SHP77 (cell line): ENCODE data around the gene ADAP1.
"Not testable (repeated sequence)": the region's sequence is repeated elsewhere in the genome, so short reads cannot be mapped to it uniquely, and the experiment has no call there.

Source experiments
- DNase-seq, 2 experiments: peaks; one replicate each; lab custom pipeline; 2025; lab: John Stamatoyannopoulos, UW

ADAP1 gene

DNA sequence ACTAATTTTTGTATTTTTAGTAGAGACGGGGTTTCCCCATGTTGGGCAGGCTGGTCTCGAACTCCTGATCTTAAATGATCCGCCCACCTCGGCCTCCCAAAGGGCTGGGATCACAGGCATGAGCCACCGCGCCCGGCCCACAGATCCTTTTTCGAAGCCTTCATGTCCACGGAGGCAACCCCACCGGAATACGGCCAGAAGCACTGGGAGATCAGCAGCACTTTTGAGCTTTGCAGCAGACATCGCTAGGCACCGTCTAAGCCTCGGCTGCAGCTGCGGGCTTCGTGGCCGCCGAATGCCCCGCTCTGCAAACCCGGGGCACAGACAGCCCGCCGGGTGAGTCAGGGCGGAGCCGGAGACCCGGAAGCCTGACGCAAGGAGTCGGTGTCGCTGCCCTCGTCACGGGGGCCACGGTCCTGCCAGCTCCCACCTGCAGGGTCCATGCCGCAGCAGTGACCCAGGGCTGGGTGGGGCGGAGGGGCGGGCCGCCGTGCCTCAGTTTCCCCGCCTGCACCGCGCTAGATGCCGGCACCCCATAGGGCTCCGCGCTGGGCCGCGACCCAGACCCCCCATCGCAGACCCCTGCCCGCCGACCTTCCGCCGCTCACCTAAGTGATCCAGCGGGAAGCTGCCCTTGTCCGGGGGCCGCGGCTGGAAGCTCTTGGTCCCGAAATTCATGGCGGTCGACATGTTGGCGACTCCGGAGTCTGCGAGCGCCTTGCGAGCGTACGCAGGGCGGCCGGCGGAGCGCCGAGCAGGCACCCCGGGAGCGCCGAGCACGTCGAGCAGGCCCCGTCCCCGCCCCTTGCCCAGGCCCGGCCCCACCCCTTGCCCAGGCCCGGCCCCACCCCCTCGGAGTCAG is 20.6 kb upstream of the ADAP1 start, which contains the start of gene COX19:
TSS of gene COX19 (minus strand) at position 730 of the 862 bp plus-strand sequence. CDS start at position 690, 40 bp downstream.
- DNase-seq: peak; percentile 82 to 93

DNA sequence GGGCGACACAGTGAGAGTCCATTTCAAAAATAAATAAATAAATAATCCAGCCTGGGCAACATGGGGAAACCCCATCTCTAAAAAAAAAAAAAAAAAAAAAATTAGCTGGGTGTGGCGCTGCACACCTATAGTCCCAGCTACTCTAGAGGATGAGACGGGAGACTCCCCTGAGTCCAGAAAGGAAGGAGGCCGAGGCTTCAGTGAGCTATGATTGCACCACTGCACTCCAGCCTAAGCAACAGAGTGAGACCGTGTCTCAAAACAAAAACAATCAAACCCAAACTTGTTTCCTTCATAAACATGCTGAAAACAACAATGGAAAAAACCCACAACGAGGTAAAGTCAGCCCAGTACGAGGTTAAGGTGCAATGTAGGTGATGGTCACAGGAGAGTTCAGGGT is 19.7 kb upstream of the ADAP1 start:
- DNase-seq: no peak

DNA sequence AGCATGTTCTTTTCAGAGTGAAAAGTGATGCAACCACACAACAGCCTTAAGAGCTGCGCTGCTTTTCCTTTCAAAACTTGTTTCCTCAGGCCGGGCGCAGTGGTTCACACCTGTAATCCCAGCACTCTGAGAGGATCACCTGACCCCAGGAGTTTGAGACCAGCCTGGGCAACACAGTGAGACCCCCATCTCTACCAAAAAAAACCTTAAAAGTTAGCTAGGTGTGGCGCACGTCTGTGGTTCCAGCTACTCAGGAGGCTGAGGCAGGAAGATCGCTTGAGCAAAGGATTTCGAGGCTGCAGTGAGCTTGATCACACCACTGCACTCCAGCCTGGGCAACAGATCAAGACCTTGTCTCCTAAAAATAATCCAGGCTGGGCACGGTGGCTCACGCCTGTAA is 18.8 kb upstream of the ADAP1 start:
- DNase-seq: no peak

DNA sequence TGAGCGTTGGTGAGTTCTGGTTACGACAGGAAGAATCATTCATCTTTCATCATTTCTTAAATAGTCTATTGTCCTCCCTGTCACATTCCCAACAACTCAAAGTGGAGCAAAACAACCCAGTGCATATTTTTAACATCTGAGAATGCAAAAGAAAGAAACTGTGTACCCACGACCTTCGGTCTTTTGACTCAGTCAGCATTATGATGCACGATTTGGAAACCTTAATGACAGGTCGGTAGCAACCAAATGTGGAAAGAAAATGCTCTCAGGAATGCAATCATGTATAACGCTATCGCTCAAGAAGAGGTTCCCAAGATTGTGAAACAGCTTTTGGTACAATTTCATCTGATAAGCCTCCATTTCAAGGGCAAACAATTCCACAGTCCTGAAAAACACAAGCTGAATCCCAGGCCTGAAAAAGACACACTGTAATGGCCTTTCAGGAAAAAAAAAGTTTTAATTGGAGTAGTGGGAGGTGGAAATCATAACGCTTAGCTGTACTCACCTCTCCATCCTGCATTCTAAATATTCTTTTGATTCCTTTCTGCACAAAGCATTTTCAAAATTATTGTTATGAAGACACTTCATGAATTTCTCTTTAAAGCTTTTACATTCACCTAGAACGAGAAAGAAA is 18.3 kb upstream of the ADAP1 start:
- no peak for DNase-seq

DNA sequence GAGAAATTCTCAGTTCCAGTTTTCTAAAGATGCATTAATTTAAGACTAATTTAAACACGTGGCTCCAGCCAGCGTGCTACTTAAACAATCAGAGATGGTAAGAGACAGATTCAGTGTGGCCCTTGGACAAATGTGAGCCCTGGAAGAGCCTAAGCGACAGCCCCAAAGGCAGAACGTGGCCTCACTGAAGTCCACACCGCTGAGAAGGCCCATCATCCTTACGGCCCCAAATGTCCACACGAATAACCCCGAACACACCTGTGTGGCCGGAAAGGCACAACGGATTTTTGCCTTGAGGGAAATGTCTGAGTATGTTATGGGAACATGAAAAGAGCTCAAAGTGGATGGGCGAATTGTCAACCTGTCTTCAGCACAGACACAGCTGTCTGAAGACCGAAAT is 17.6 kb upstream of the ADAP1 start:
- no peak for DNase-seq

DNA sequence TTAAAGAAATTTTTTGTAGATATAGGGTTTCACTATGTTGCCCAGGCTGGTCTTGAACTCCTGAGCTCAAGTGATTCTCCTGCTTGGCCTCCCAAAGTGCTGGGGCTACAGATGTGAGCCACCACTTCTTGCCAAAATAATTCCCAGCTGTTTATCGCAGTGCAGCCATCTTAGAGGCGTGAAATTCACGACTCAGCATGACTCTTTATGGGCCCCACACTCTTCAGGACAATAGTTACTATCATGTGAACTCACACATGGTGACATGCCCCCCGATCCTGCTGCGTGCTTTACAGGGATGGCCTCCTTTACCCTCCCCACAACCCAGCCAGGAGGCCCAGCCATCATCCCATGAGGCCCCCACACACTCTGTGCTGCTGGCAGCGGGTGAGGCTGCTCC is 16.3 kb upstream of the ADAP1 start:
- DNase-seq: no peak

DNA sequence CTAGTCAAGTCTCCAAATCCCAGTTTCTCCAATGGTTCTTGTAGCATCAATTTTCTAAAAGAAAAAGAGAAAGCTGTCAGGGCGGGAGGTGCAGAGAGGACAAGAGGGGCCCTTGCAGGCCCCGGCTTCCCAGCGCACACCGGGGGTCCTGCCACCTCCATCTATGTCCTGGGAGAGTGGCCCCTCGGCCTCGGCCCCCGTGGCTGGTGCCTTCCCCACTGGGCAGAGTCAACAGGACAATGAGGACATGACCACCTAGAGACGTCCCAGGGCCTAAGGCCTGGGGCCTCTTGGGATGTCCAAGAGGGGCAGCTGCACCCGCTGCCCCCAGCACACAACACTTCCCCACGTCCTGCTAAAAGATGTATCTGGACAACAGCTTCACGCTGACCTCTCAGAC is 14.9 kb upstream of the ADAP1 start:
- no peak for DNase-seq

DNA sequence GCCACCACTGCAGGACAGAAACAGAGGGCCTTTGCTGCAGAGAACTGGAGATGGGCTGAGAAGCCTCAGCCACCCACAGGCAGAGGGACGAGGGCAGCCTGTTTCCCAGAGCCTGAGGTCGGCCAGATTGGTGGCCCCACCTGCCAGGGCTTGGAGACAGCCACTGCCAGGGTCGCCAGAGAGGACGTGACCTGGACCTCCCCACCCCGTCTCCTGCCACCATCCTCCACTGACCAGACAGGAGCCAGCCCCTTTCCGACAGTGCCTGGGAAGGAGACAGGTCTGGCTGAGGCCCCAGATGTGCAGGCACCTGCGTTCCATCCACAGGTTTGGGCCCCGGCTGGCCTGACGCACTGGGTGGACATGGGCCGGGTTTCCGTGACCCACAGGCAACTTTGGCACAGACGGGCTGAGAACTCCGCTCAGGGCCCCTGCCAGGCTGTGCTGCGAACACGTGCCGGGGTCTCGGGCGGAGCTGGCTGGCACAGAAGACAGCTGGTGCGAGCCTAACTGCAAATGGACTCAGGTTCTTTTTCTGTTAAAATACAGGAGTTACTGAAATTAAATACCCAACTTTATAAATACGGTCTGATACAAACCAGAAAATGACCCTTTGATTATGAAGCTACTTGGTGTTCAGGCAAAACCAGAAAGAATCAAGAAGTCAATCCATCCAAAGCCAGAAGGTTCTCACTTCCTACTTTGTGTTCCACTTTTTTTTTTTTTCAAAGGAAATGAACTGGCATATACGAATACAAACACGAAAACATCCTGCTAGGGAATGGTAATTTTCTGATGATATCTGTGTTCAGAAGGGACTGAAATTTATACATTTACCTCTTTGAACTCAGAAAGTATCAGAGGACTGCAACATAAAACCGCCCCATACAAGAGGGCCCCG is 14.0 kb upstream of the ADAP1 start:
- DNase-seq: no peak

DNA sequence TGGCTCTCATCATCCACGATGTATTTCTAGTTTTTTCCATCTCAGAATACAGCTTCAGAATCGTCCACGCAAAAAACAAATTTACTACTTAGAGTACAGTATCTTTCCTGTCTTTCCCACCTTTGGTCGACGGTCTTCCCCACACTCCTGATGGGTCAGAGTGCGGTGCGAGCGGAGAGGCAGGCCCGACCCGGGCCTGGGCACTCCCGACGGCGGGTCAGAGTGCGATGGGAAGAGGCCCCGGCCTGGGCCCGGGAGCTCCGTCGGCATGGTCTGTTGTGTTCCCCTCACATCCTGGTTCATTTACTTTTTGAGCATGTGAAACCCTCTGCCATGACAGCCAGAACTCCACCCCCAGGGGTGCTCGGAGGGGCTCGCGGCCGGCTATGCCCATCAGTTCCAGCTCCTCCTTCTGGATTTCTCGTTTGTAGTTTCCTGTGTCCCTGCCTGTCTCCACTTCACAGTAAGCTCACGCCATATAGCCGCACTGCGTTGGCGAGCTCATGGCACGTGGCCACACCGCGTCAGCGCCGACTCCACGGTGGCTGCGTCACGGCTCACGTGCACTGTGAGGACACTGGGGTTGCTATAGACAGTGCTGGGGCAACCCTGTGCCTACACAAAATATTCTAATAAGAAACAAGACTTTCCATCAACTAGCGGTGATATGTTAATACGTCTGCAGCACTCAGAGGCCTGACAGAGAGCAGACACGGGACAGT is 13.0 kb upstream of the ADAP1 start:
- no peak for DNase-seq

DNA sequence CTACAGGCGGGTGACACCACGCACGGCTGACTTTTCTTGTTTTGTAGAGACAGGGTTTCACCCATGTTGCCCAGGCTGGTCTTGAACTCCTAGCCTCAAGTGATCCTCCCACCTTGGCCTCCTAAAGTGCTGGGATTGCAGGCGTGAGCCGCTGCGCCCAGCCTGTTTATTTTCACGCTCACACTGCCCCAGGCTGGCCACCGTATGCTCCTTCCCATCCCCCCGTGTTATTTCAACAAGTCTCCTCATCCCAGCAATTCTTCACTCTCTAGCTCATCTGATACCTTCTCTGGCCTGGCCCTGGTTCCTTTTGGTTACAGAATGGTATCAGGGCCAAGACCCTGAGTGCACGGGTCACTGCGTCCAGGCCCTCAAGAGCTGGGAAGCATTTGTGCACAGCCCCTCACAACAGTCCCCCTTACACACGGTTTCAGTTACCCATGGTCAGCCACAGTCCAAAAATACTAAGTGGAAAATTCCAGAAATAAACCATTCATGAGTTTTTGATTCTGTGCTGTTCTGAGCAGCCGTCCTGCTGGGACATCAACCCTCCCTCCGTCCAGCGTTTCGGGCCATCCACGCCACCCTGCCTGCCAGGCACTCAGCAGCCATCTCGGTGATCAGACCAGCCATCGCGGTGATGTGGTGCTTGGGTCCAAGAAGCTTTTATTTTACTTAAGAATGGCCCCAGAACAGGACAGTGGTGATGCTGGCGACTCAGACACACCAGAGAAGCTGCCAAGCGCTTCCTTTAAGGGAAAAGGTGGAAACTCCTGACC is 12.0 kb upstream of the ADAP1 start:
- no peak for DNase-seq

DNA sequence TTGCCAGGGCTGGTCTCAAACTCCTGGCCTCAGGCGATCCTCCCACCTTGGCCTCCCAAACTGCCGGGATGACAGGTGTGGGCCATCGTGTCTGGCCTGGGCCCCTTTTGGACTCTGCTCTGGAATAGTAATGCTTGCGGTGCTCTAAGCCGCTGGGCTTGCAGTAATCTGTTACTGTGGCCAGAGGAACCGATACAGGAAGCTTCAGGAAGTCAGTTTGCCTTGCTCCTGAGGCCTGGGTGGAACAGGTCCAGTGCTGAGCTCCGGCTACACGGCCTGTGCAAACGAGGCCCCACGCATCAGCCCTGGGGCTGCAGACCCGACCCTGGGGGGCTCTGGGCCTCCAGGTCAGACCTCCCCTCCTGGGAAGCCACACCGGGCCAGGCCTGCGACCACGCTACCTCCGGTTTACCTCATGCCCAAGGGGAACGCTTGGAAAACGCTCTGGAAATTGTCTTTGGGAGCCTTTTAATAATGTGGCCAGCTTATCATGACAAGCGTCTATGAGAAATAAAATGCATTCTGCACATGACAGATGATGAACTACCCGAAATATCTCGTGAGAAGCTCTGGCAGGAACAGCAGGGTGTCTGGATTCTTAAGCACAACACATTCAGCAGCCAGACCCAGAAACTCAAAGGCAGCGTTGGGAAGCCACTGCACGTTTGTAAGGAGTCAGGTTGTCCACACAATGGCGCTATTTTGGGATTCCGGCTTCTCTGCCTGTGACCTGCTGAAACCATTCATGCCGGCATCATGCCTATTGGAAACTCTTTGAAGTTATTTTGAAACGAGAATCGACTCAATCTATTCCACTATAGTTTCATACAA is 10.1 kb upstream of the ADAP1 start:
- peak in 1 of 2 experiments; percentile 36 for DNase-seq

DNA sequence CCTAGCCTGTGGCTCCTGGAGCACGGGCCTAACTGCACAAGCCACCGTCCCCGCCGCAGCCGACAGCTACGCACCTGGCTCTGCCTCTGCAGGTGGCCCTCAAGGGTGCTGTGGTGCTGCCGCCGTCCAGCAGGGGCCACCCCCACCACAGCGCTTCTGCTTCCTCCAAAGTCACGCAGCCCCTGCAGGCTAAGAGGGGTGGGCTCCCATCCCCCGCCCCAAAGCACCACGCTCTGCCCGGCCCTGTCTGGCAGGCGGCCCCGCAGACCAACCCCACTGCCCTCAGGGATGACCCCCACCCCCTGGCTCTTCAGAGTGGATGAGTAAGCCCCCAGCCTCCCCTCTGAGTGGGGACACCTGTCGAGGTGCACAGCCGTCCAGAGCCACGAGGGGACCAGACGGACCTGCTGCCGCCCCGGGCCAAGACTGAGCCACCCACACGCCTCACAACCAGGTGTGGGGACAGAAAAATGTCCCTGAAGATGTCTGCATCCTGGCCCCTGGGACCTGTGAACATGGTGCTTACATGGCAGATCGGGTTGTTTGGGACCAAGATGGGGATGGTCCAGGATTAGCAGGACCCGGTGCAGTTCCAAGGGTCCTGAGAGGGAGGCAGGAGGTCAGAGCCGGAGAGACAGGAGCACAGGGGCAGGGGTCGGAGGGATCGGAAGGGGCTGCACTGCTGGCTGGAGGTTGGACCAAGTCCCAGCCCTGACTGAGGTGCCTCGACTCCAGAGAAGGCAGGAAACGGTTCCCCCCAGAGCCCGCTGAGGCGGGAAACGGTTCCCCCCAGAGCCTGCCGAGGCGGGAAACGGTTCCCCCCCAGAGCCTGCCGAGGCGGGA is 9.0 kb upstream of the ADAP1 start:
- DNase-seq: peak; percentile 73 to 74

DNA sequence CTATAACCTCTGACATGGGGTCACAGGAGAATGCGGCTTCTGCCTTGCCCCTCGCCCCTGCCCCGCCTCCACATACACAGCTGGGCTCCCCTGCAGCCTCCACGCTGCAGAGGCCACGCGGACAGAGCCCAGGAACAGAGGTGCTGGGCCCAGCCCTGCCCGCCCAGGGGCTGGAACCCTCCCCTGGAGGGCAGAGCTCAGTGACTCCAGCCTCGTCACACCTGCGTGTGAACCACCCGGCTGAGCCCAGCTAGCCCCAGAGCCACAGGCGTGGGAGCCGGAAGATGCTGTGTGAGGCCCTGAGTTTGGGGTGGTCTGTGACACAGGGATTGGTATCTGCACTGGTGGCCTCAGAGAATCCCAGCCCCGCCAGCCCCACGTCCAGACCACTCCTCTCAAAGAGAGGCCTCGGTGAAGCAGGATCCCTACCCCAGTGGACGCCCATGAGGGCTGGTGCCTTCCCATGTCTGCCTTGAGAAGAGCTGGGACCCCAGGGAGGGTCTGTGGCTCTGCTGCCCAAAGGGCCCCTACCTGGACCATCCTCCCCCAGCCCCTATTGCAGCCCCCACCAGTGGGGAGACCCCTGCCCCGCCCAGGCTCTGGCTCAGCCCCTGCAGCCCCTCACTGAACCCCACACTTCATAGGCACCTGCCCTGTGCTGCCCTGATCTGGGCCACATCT is 8.1 kb upstream of the ADAP1 start:
- DNase-seq: no peak

DNA sequence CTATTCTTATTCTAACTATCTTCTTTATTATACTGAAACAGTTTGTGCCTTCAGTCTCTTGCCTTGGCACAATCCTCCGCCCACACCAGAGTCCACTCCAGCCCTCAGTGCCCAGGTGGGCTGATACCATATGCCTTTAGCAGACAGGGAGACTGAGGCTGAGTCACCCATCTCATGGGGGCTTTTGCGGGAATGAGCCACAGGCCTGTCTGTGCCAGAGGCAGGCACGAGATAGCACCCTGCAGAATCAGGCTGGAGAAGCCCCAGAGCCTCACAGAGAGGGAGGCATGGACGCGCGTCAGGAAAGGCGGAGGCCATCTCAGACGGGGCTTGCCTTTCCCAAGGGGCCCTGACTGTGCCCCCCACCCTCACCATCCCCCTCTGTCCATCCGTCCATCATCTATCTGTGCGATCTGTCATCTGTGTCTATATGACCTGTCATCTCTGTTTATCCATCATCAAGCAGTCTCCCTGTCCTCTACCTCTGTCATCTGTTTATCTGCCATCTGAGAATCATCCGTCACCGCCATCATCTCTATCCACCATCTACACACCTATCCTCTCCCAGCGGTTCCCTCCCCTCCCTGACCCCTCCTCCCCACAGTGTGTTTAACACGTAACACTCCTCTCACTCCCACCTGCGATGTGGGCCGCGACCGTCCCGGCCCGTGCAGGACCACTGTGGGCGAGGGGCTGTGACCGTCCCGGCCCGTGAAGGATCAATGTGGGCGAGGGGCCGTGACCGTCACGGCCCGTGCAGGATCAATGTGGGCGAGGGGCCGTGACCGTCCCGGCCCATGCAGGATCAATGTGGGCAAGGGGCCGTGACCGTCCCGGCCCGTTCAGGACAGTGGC is 7.3 kb upstream of the ADAP1 start:
- DNase-seq: no peak

DNA sequence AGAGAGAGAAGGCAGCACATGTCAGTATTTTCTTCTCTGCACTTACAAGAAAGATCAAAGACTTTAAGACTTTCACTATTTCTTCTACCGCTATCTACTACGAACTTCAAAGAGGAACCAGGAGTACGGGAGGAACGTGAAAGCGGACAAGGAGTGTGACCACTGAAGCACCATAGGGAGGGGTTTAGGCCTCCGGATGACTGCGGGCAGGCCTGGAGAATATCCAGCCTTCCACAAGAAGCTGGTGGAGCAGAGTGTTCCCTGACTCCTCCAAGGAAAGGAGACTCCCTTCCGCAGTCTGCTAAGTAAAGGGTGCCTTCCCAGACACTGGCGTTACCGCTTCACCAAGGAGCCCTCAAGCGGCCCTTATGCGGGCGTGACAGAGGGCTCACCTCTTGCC is 6.5 kb upstream of the ADAP1 start:
- not testable (repeated sequence) for DNase-seq

DNA sequence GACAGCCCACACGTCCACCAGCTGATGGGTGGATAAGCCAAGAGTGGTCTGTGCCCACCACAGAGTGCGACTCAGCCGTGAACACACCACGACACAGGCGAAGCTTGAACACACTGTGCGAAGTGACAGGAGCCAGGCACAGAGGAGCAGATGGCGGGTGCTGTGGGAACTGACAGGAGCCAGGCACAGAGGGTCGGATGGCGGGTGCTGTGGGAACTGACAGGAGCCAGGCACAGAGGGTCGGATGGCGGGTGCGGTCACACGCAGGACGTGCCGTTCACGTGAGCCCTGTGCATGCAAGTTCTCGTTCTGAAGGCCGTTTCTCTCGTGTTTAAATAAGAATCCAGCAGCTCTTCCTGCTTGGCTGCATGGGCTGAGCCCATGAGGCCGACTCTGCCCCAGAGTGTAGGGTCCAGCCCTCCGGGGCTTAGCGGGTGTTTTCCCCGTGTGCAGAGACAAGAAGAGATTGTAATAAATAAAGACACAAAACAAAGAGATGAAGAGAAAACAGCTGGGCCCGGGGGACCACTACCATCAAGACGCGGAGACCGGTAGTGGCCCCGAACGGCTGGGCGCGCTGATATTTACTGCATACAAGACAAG is 5.9 kb upstream of the ADAP1 start:
- no peak for DNase-seq

DNA sequence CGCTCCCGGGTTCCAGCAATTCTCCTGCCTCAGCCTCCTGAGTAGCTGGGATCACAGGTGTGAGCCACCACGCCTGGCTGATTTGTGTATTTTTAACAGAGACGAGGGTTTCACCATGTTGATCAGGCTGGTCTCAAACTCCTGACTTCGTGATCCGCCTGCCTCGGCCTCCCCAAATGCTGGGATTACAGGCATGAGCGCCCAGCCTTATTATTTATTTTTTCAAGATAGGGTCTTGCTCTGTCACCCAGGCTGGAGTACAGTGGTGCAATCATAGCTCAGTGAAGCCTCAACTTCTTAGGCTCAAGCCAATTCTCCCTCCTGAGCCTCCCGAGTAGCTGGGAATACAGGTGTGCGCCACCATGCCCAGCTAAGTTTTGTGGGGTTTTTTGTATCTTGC is 5.3 kb upstream of the ADAP1 start:
- not testable (repeated sequence) for DNase-seq
